IMR-90 (cell line): Measurements from ENCODE around the gene SUN1. TPM values are rescaled to one million over a fixed set of nuclear protein-coding genes. Genes with fewer than 3 reads are reported as not detected.

Source experiments
- ATAC-seq: fragments of 200-7000 bp; cut with Tn5 transposase; 2 replicates; pipeline ENCODE4 v1.9.1; 2020; ENCODE audit warnings: low read depth, mild to moderate bottlenecking, moderate library complexity
- BruUV-seq: library from RNA; stranded (reverse); fragments of 400-500 nt; replicated peaks from 2 replicates; lab custom pipeline; 2021; lab: Mats Ljungman, UMichigan
- CTCF ChIA-PET: fragments of 300-600 bp; formaldehyde crosslinking; extraction: SDS; loops from one replicate; lab custom pipeline; 2021; ENCODE audit warnings: antibody characterized with exemption; lab: Yijun Ruan, JAX
- POLR2A ChIA-PET: fragments of 300-600 bp; sonication (Branson Sonifier 250); formaldehyde crosslinking; loops from one replicate; lab custom pipeline; 2022; ENCODE audit warnings: antibody characterized with exemption; ENCODE audit not compliant: unreplicated experiment; lab: Charles Lee
- DNase-seq: peaks from one replicate; pipeline ENCODE4 v3.0.0; 2013
- H2AFZ ChIP-seq: replicated peaks from 2 replicates; pipeline ENCODE3; 2013; ENCODE audit warnings: low read length, mild to moderate bottlenecking; ENCODE audit not compliant: poor library complexity
- H2AK5ac ChIP-seq: 2 replicates; pipeline ENCODE4 v1.6.1; 2013; ENCODE audit warnings: low read depth, low read length, inconsistent platforms
- H2AK9ac ChIP-seq: replicated peaks from 2 replicates; pipeline ENCODE3; 2013; ENCODE audit warnings: mild to moderate bottlenecking, low read depth, low read length, moderate library complexity; ENCODE audit not compliant: poor library complexity
- H2BK120ac ChIP-seq: 2 replicates; pipeline ENCODE4 v1.6.1; 2013; ENCODE audit warnings: low read depth, low read length, inconsistent platforms
- H2BK15ac ChIP-seq: 3 replicates; pipeline ENCODE4 v1.6.1; 2013; ENCODE audit warnings: low read depth, low read length, inconsistent platforms
- H2BK20ac ChIP-seq: 2 replicates; pipeline ENCODE4 v1.6.1; 2013; ENCODE audit warnings: low read depth, mild to moderate bottlenecking, inconsistent platforms, low read length, moderate library complexity
- H2BK5ac ChIP-seq: 2 replicates; pipeline ENCODE4 v1.6.1; 2013; ENCODE audit warnings: mild to moderate bottlenecking, low read depth, low read length, inconsistent platforms; ENCODE audit not compliant: poor library complexity, severe bottlenecking
- H3K14ac ChIP-seq: replicated peaks from 2 replicates; pipeline ENCODE4 v1.6.1; 2013; ENCODE audit warnings: low read depth, low read length, inconsistent platforms
- H3K18ac ChIP-seq: 2 replicates; pipeline ENCODE4 v1.6.1; 2013; ENCODE audit warnings: low read depth, low read length, control low read depth
- H3K23ac ChIP-seq: 2 replicates; pipeline ENCODE4 v1.6.1; 2013; ENCODE audit warnings: low read depth, low read length, inconsistent platforms
- H3K27ac ChIP-seq: 2 replicates; pipeline ENCODE4 v1.5.1; 2013; ENCODE audit warnings: mild to moderate bottlenecking, control low read depth, low read length; ENCODE audit not compliant: insufficient read depth
- H3K27me3 ChIP-seq: 2 replicates; pipeline ENCODE4 v1.6.1; 2013; ENCODE audit warnings: low read length; ENCODE audit not compliant: control insufficient read depth, insufficient read depth
- H3K36me3 ChIP-seq: 2 replicates; pipeline ENCODE4 v1.6.1; 2013; ENCODE audit warnings: low read length, mixed read lengths; ENCODE audit not compliant: control insufficient read depth, insufficient read depth
- H3K4ac ChIP-seq: 2 replicates; pipeline ENCODE4 v1.6.1; 2013; ENCODE audit warnings: low read depth, low read length, inconsistent platforms
- H3K4me1 ChIP-seq: 2 replicates; pipeline ENCODE4 v1.6.1; 2013; ENCODE audit warnings: low read length, mixed read lengths; ENCODE audit not compliant: control insufficient read depth, insufficient read depth
- H3K4me2 ChIP-seq: 2 replicates; pipeline ENCODE4 v1.6.1; 2013; ENCODE audit warnings: low read depth, mild to moderate bottlenecking, control low read depth, low read length, moderate library complexity
- H3K4me3 ChIP-seq: 2 replicates; pipeline ENCODE4 v1.5.1; 2013; ENCODE audit warnings: low read depth, mild to moderate bottlenecking, control low read depth, low read length, moderate library complexity; ENCODE audit not compliant: insufficient read depth
- H3K56ac ChIP-seq: 2 replicates; pipeline ENCODE4 v1.6.1; 2013; ENCODE audit warnings: low read length, inconsistent platforms; ENCODE audit not compliant: insufficient read depth; ENCODE audit errors: extremely low read depth
- H3K79me1 ChIP-seq, 2 experiments: 2 replicates each; pipeline ENCODE4 v1.6.1; 2013; ENCODE audit warnings: low read length in 2 of 2, inconsistent platforms in 1 of 2, low read depth in 1 of 2
- H3K9ac ChIP-seq: 2 replicates; pipeline ENCODE4 v1.6.1; 2013; ENCODE audit warnings: low read depth, low read length, control low read depth
- H3K9me1 ChIP-seq: 2 replicates; pipeline ENCODE4 v1.6.1; 2013; ENCODE audit warnings: low read length, inconsistent platforms; ENCODE audit not compliant: insufficient read depth
- H3K9me3 ChIP-seq: 2 replicates; pipeline ENCODE4 v1.6.1; 2013; ENCODE audit warnings: low read length; ENCODE audit not compliant: control insufficient read depth, insufficient read depth
- H4K20me1 ChIP-seq: 2 replicates; pipeline ENCODE4 v1.6.1; 2013; ENCODE audit warnings: low read length, inconsistent platforms; ENCODE audit not compliant: insufficient read depth
- H4K5ac ChIP-seq: 2 replicates; pipeline ENCODE4 v1.6.1; 2013; ENCODE audit warnings: mild to moderate bottlenecking, low read depth, low read length, control low read depth
- H4K8ac ChIP-seq, 2 experiments: 2 replicates each; pipeline ENCODE4 v1.6.1; 2013; ENCODE audit warnings: low read depth in 2 of 2, low read length in 2 of 2, control low read depth in 1 of 2, inconsistent platforms in 1 of 2
- H4K91ac ChIP-seq: 2 replicates; pipeline ENCODE4 v1.6.1; 2013; ENCODE audit warnings: low read depth, low read length, inconsistent platforms; ENCODE audit not compliant: insufficient read depth
- BHLHE40 ChIP-seq: fragments of 150-350 bp; IDR thresholded peaks from 2 replicates; pipeline ENCODE4 v1.6.1; 2016; ENCODE audit warnings: mild to moderate bottlenecking, low read depth, low read length
- CHD1 ChIP-seq: IDR thresholded peaks from 2 replicates; pipeline ENCODE4 v1.6.1; 2012; ENCODE audit warnings: low read depth, low read length, improper control_type of control experiment
- CTCF ChIP-seq: conservative IDR thresholded peaks from 2 replicates; pipeline ENCODE4 v1.5.1; 2012; ENCODE audit warnings: mild to moderate bottlenecking, low read depth, low read length, improper control_type of control experiment
- MAZ ChIP-seq: IDR thresholded peaks from 2 replicates; pipeline ENCODE4 v1.6.1; 2012; ENCODE audit warnings: low read depth, mild to moderate bottlenecking, low read length, improper control_type of control experiment, moderate library complexity, borderline replicate concordance
- MXI1 ChIP-seq: IDR thresholded peaks from 2 replicates; pipeline ENCODE4 v1.6.1; 2012; ENCODE audit warnings: low read depth, mild to moderate bottlenecking, low read length, moderate library complexity, borderline replicate concordance
- RCOR1 ChIP-seq: IDR thresholded peaks from 2 replicates; pipeline ENCODE4 v1.6.1; 2012; ENCODE audit warnings: mild to moderate bottlenecking, low read length, improper control_type of control experiment; ENCODE audit not compliant: insufficient replicate concordance
- RFX5 ChIP-seq: IDR thresholded peaks from 2 replicates; pipeline ENCODE4 v1.8.0; 2012; ENCODE audit warnings: low read depth, mild to moderate bottlenecking, low read length, moderate library complexity
- SMC3 ChIP-seq: fragments of 150-350 bp; IDR thresholded peaks from 2 replicates; pipeline ENCODE4 v1.6.1; 2016; ENCODE audit warnings: low read depth, mild to moderate bottlenecking, antibody characterized with exemption, low read length, moderate library complexity
- WGBS, 2 experiments: methylation state at CpG; one replicate each; pipeline versions ENCODE4 v1.1.5 to v1.1.7; 2013; ENCODE audit warnings: missing lambda C conversion rate in 2 of 2; ENCODE audit not compliant: insufficient read length in 1 of 2; ENCODE audit errors: extremely low coverage in 2 of 2; 5-methylcytosine and 5-hydroxymethylcytosine counted together
- dilution Hi-C: fragments of 300-500 bp; cut with HindIII; formaldehyde crosslinking; loops from one replicate; pipeline ENCODE4 v1.14.3; 2018; ENCODE audit warnings: low sequenced_read_pairs; ENCODE audit not compliant: unreplicated experiment
- in situ Hi-C: fragments of 300-500 bp; cut with MboI; formaldehyde crosslinking; loops from 3 replicates; pipeline ENCODE4 v1.14.3; 2019; ENCODE audit warnings: low sequenced_read_pairs, inconsistent platforms, mixed read lengths
- intact Hi-C: fragments of 100-400 bp; cut with micrococcal nuclease; formaldehyde crosslinking; loops from 2 replicates; pipeline ENCODE4 v1.10.0; 2022
- polyA plus RNA-seq, 3 experiments: library from polyadenylated mRNA; depleted of rRNA; stranded (reverse); fragments of >200 nt; gene quantifications; 2 replicates each; pipeline ENCODE4 v1.2.3, GENCODE V29; 2012; ENCODE audit warnings: low replicate concordance in 1 of 3
- total RNA-seq: library from RNA; depleted of rRNA; stranded (reverse); fragments of >200 nt; gene quantifications from 2 replicates; pipeline ENCODE4 v1.2.3, GENCODE V29; 2012
- TF ChIP-seq, protein P1 (sequence below): fragments of 150-350 bp; IDR thresholded peaks from 2 replicates; pipeline ENCODE4 v1.6.1; 2016; ENCODE audit warnings: low read depth, mild to moderate bottlenecking, low read length, moderate library complexity, borderline replicate concordance

SUN1 gene
- total and polyA plus RNA-seq, 2 of the 4 experiments (the other 2 are of a cell fraction): 113 to 239 TPM

- no peak overlapping the region for H2BK20ac ChIP-seq
- WGBS, 2 experiments: 86% methylated on average over 5 of the region's 37 CpGs; no CpG with 5 or more reads in 1 of the 2 experiments
- peak overlapping the region; percentile 69; the same call in 1 of the 2 replicates for H3K4ac ChIP-seq
- H3K36me3 ChIP-seq: no peaks in the 10 kb centered on the region
- H3K23ac ChIP-seq: no peak overlapping the region
- no peak overlapping the region for H2BK15ac ChIP-seq
- dilution Hi-C loops (no loop called here), in situ Hi-C loops (no loop called here), intact Hi-C loops (loop anchor here (10.0 kb wide), 1 partner anchor 141 kb away; the partner anchor contains the start of gene GPR146)
- no peak for ATAC-seq
- H3K14ac ChIP-seq: 0 out of 2 replicates have a peak overlapping the region, but pooled peaks have one; percentile 59
- no peaks in the 10 kb centered on the region for H3K9me1 ChIP-seq
- ChIA-PET POLR2A (no interaction called here), CTCF (no interaction called here)
- no peak for DNase-seq
- no peak overlapping the region for H3K9ac ChIP-seq
- H3K27ac ChIP-seq: no peak overlapping the region
- H4K91ac ChIP-seq: peak overlapping the region; percentile 52
- H3K56ac ChIP-seq: no peak overlapping the region
- H3K79me1 ChIP-seq: no peaks in the 10 kb centered on the region
- no peaks in the 10 kb centered on the region; the same call in 1 of the 2 replicates for H4K20me1 ChIP-seq
- H3K4me2 ChIP-seq: no peak overlapping the region
- no TSS peak for BruUV-seq
- no peak overlapping the region for H4K5ac ChIP-seq
- H3K4me1 ChIP-seq: peaks cover 9% of the 10 kb centered on the region
- H2AK9ac ChIP-seq: peak overlapping the region; percentile 83
- H2BK5ac ChIP-seq: no peak overlapping the region
- no peak overlapping the region for H3K4me3 ChIP-seq
- H2BK120ac ChIP-seq: peak overlapping the region; percentile 48
- H3K9me3 ChIP-seq: no peaks in the 10 kb centered on the region
- TF ChIP-seq RFX5 (no peak), CHD1 (no peak), SMC3 (no peak), CTCF (no peak), MXI1 (no peak), BHLHE40 (no peak), MAZ (no peak), RCOR1 (no peak)
- TF ChIP-seq, protein P1, sequence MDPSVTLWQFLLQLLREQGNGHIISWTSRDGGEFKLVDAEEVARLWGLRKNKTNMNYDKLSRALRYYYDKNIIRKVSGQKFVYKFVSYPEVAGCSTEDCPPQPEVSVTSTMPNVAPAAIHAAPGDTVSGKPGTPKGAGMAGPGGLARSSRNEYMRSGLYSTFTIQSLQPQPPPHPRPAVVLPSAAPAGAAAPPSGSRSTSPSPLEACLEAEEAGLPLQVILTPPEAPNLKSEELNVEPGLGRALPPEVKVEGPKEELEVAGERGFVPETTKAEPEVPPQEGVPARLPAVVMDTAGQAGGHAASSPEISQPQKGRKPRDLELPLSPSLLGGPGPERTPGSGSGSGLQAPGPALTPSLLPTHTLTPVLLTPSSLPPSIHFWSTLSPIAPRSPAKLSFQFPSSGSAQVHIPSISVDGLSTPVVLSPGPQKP: no peak
- H2AFZ ChIP-seq: peak overlapping the region; percentile 77
- H3K18ac ChIP-seq: no peak overlapping the region
- peak overlapping the region; percentile 66 for H2AK5ac ChIP-seq
- peak overlapping the region in 1 of 2 experiments; percentile 52; a peak in 2 of 4 replicates for H4K8ac ChIP-seq
- H3K27me3 ChIP-seq: no peaks in the 10 kb centered on the region; the same call in 1 of the 2 replicates
Observed at GRCh38 chr7:903921-904755, 71.9 kb downstream of the SUN1 start.
